Measurements from ENCODE around the gene DLG5. TPM values are rescaled to one million over a fixed set of nuclear protein-coding genes. Genes with fewer than 3 reads are reported as not detected.

The DLG5 gene
- total RNA-seq, 2 donors from 2014 or later, result 26.1 to 47.5 TPM

- TF ChIP-seq CTCF (IDR thresholded peaks at IDR 0.05), result no peak
- H3K27me3 ChIP-seq, result peaks cover 3% of the 10 kb centered on the region
- H3K9ac ChIP-seq (ENCODE audit: low read depth in 2 of 2, low read length in 2 of 2), result peak overlapping the region; percentile 81 to 93
- H3K4me1 ChIP-seq, result peaks cover 9% of the 10 kb centered on the region
- peak overlapping the region; percentile 53 for H3K27ac ChIP-seq
- H3K9me3 ChIP-seq, result no peaks in the 10 kb centered on the region
- peak overlapping the region; percentile 80 for H3K4me3 ChIP-seq
- intact Hi-C loops (cut with DNase I), result loop anchor here (5.0 to 10.0 kb wide), 2 partner anchors 79 to 99 kb away; partner anchors contain the start of gene POLR3A
- H3K36me3 ChIP-seq, result no peaks in the 10 kb centered on the region
- peak; percentile 70 for DNase-seq
Observed at GRCh38 chr10:77925795-77926565, 575 bp downstream of the DLG5 start.

- Histone ChIP-seq H3K27me3 (peaks cover 3% of the 10 kb centered on the region), H3K9me3 (no peaks in the 10 kb centered on the region), H3K4me3 (peak overlapping the region; percentile 80), H3K9ac (ENCODE audit: low read depth in 2 of 2, low read length in 2 of 2) (peak overlapping the region; percentile 81 to 93), H3K4me1 (peaks cover 9% of the 10 kb centered on the region), H3K36me3 (no peaks in the 10 kb centered on the region), H3K27ac (no peak overlapping the region)
- no peak for TF ChIP-seq CTCF (IDR thresholded peaks at IDR 0.05)
- intact Hi-C loops (cut with DNase I), result loop anchor here (5.0 to 10.0 kb wide), 2 partner anchors 78 to 99 kb away; partner anchors contain the start of gene POLR3A
- peak; percentile 65 for DNase-seq
Observed at GRCh38 chr10:77925410-77925794, 1.2 kb downstream of the DLG5 start.

- Histone ChIP-seq H3K9me3 (no peaks in the 10 kb centered on the region), H3K9ac (ENCODE audit: low read depth in 2 of 2, low read length in 2 of 2) (no peak overlapping the region), H3K27me3 (peaks cover 3% of the 10 kb centered on the region), H3K36me3 (no peaks in the 10 kb centered on the region), H3K4me1 (peaks cover 9% of the 10 kb centered on the region), H3K27ac (no peak overlapping the region), H3K4me3 (no peak overlapping the region)
- no peak for TF ChIP-seq CTCF (IDR thresholded peaks at IDR 0.05)
- intact Hi-C loops (cut with DNase I), result loop anchor here (10.0 kb wide), 1 partner anchor 102 kb away; the partner anchor contains the start of gene POLR3A
- DNase-seq, result no peak
Observed at GRCh38 chr10:77922566-77923179, 3.9 kb downstream of the DLG5 start.

- no peak for TF ChIP-seq CTCF (IDR thresholded peaks at IDR 0.05)
- Histone ChIP-seq H3K9ac (ENCODE audit: low read depth in 2 of 2, low read length in 2 of 2) (no peak overlapping the region), H3K36me3 (no peaks in the 10 kb centered on the region), H3K4me1 (peaks cover 9% of the 10 kb centered on the region), H3K27me3 (peaks cover under 1% of the 10 kb centered on the region), H3K9me3 (no peaks in the 10 kb centered on the region), H3K4me3 (no peak overlapping the region), H3K27ac (no peak overlapping the region)
- intact Hi-C loops (cut with DNase I), result loop anchor here (10.0 kb wide), 1 partner anchor 103 kb away; the partner anchor contains the start of gene POLR3A
- DNase-seq, result no peak
Observed at GRCh38 chr10:77922055-77922454, 4.5 kb downstream of the DLG5 start.

GRCh38 chr10:77921395-77921794 is 5.2 kb downstream of the DLG5 start:
- Histone ChIP-seq H3K4me3 (no peak overlapping the region), H3K27me3 (no peaks in the 10 kb centered on the region), H3K4me1 (peaks cover 9% of the 10 kb centered on the region), H3K9ac (ENCODE audit: low read depth in 2 of 2, low read length in 2 of 2) (no peak overlapping the region), H3K9me3 (no peaks in the 10 kb centered on the region), H3K36me3 (no peaks in the 10 kb centered on the region), H3K27ac (no peak overlapping the region)
- no peak for TF ChIP-seq CTCF (IDR thresholded peaks at IDR 0.05)
- no peak for DNase-seq
- intact Hi-C loops (cut with DNase I), result loop anchor here (10.0 kb wide), 1 partner anchor 103 kb away; the partner anchor contains the start of gene POLR3A
